ENCODE measurements around the gene NLK. TPM values are rescaled to one million over a fixed set of nuclear protein-coding genes. Genes with fewer than 3 reads are reported as not detected.

The NLK gene
- total RNA-seq, 1 experiment from 2014 or later = 40.3 TPM

DNA sequence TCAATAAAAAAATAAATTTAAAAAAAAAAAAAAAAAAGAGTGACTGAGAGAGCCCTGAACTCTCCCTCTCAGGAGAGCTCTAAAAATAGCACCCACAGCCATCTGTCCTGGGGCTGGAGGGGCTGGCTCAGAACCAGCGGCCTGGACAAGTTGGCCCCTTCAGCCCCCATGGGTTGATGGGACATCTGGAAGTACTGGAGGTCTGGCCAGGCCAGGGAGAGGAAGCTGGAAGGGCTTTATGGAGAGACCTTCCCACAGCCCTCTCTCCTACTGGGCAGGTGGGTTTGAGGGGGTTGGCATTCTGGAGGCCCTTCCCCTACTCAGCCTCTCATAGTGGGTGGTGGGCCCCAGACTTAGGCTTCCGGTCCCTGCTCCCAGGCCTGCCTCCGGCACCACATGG, 182.8 kb downstream of the NLK start (continued):
- TF ChIP-seq, protein P1, sequence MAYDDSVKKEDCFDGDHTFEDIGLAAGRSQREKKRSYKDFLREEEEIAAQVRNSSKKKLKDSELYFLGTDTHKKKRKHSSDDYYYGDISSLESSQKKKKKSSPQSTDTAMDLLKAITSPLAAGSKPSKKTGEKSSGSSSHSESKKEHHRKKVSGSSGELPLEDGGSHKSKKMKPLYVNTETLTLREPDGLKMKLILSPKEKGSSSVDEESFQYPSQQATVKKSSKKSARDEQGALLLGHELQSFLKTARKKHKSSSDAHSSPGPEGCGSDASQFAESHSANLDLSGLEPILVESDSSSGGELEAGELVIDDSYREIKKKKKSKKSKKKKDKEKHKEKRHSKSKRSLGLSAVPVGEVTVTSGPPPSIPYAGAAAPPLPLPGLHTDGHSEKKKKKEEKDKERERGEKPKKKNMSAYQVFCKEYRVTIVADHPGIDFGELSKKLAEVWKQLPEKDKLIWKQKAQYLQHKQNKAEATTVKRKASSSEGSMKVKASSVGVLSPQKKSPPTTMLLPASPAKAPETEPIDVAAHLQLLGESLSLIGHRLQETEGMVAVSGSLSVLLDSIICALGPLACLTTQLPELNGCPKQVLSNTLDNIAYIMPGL (CRISPR knock-in tag; IDR thresholded peaks at IDR 0.05) = no peak

DNA sequence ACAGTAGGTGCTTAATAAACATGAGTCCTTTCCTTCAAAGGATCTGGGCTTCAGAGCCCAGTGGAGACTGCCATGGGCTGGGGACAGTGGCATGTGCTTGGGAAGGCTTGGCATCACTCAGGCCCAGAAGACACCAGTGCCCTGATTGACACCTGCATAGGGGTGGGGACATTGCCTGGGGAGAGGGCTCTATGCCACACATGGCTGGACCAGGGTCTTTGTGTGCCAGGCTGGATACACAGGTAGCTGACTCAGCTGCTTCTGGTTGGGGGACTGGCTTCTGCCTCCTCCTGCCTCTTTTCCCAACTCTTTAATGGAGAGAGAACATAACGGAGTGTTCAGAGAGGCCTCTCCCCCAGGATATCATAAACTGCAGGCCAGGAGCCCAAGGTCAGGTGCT, 183.4 kb downstream of the NLK start:
- ChIA-PET POLR2A (interaction anchor here (0.5 kb wide), 1 partner anchor 139 kb away, joined by 3 read pairs; no protein-coding TSS in a partner anchor), CTCF (no interaction called here)
- peaks cover 11% of the 10 kb centered on the region; the same call in 1 of the 2 replicates for H3K9me3 Mint-ChIP-seq
- ATAC-seq (no peak), DNase-seq (ENCODE audit: low spot score) (no peak)
- peaks cover 4% of the 10 kb centered on the region; the same call in 1 of the 2 replicates for H3K27me3 Mint-ChIP-seq (ENCODE audit: low read depth)
- H3K36me3 Mint-ChIP-seq = peaks cover 16% of the 10 kb centered on the region
- no peak overlapping the region; the same call in 1 of the 2 replicates for H3K4me3 Mint-ChIP-seq
- H3K4me1 Mint-ChIP-seq = peaks cover 19% of the 10 kb centered on the region
- TF ChIP-seq ZNF416 (CRISPR knock-in tag; IDR thresholded peaks at IDR 0.05) (no peak), ELF4 (CRISPR knock-in tag; IDR thresholded peaks at IDR 0.05; ENCODE audit: low read depth) (no peak), JAZF1 (CRISPR knock-in tag; IDR thresholded peaks at IDR 0.05) (no peak)
- H3K27ac Mint-ChIP-seq = no peak overlapping the region

DNA sequence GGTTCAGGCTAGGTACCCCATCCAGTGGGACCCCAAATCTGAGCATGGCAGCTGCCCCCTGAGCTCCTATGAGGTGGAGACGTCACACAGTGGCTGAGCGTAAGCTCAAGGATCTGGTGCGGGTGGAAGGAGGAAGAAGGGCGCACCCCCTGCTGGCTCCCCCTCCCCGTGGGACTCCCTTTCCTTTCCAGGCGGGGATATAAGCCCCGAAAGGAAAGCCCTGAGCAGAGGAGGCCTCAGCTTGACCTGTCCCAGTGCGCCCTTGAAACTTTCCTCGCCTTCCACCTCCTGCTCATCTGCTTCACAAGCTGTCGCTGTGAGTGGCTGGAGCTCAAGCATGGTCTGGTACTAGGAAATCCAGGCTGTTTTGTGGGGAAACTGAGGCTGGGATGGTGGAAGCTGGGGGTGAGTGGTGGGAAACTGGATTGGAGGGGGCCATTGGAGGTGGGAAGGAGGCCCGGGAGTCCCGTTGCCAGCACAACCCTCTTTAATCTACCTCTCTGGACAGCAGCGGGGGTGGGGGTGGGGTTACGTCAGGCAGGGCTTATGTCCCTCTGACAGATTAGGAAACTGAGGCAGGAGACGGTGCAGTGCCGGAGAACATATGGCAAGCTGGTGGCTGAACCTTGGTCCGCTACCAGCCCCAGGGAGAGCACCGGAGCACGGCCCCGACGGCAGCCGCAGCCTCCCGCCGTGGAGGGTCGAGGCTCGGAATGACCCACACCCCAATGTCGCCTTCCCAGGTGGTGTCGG, 184.3 kb downstream of the NLK start:
- H3K36me3 Mint-ChIP-seq = peaks cover 14% of the 10 kb centered on the region
- peaks cover 21% of the 10 kb centered on the region for H3K4me1 Mint-ChIP-seq
- peaks cover 8% of the 10 kb centered on the region; the same call in 1 of the 2 replicates for H3K9me3 Mint-ChIP-seq
- peak overlapping the region; percentile 97 for H3K4me3 Mint-ChIP-seq
- ATAC-seq = no peak
- ChIA-PET POLR2A (interaction anchor here (0.5 kb wide), 1 partner anchor 140 kb away, joined by 3 read pairs; no protein-coding TSS in a partner anchor), CTCF (interaction anchor here (1.6 to 5.9 kb wide), 4 partner anchors 10 to 421 kb away, joined by 3 to 45 read pairs (median 8); no protein-coding TSS in a partner anchor)
- H3K27me3 Mint-ChIP-seq (ENCODE audit: low read depth) = peaks cover 4% of the 10 kb centered on the region; the same call in 1 of the 2 replicates
- no peak overlapping the region for H3K27ac Mint-ChIP-seq
- no peak for DNase-seq (ENCODE audit: low spot score)
- TF ChIP-seq NR1H2 (CRISPR knock-in tag; IDR thresholded peaks at IDR 0.05) (no peak), NFYB (CRISPR knock-in tag; conservative IDR thresholded peaks at IDR 0.05; ENCODE audit: low read depth) (no peak), TP53 (CRISPR knock-in tag; IDR thresholded peaks at IDR 0.05) (peak; percentile 10; the same call in 1 of the 2 replicates), PRRX2 (CRISPR knock-in tag; IDR thresholded peaks at IDR 0.05) (no peak), SMAD3 (CRISPR knock-in tag; IDR thresholded peaks at IDR 0.05; ENCODE audit: borderline replicate concordance) (no peak)
- TF ChIP-seq, protein P2, sequence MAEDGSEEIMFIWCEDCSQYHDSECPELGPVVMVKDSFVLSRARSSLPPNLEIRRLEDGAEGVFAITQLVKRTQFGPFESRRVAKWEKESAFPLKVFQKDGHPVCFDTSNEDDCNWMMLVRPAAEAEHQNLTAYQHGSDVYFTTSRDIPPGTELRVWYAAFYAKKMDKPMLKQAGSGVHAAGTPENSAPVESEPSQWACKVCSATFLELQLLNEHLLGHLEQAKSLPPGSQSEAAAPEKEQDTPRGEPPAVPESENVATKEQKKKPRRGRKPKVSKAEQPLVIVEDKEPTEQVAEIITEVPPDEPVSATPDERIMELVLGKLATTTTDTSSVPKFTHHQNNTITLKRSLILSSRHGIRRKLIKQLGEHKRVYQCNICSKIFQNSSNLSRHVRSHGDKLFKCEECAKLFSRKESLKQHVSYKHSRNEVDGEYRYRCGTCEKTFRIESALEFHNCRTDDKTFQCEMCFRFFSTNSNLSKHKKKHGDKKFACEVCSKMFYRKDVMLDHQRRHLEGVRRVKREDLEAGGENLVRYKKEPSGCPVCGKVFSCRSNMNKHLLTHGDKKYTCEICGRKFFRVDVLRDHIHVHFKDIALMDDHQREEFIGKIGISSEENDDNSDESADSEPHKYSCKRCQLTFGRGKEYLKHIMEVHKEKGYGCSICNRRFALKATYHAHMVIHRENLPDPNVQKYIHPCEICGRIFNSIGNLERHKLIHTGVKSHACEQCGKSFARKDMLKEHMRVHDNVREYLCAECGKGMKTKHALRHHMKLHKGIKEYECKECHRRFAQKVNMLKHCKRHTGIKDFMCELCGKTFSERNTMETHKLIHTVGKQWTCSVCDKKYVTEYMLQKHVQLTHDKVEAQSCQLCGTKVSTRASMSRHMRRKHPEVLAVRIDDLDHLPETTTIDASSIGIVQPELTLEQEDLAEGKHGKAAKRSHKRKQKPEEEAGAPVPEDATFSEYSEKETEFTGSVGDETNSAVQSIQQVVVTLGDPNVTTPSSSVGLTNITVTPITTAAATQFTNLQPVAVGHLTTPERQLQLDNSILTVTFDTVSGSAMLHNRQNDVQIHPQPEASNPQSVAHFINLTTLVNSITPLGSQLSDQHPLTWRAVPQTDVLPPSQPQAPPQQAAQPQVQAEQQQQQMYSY (CRISPR knock-in tag; IDR thresholded peaks at IDR 0.05) = 0 out of 2 replicates have a peak, but pooled peaks have one; percentile 29

DNA sequence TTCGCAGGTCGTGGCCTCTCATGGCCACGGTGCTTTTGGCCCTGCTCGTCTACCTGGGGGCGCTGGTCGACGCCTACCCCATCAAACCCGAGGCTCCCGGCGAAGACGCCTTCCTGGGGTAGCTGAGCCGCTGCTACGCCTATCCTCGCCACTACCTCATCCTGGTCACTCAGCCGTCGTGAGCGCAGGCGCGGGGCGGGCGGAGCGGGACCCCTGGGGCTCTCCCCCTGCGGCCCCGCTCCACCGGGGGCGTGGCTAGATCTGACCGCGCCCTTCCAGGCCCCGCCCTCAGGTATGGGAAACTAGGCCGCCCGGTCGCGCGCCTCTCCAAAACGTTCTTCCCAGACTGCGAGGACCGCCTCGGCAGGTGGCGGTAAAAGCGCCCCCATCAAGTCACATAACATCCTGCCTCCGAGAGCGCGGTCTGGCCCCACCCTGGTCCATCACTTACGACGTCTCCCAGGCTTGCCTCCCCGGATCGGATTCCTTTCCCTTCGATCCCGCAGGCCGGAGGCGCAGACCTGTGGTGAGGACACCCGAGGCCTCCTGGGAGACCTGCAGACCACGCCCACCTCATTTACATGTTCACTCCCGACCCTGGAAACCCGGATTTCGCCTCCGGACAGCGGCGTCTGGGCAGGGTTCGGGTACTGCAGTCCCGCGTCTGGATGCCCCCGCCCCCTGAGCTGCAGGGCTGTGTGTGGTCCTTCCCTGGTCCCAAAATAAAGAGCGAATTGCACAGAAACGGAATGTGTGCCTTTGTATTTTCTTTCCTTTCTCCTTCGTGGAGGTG, 185.0 kb downstream of the NLK start:
- Mint-ChIP-seq H3K9me3 (peaks cover 2% of the 10 kb centered on the region; the same call in 1 of the 2 replicates), H3K27me3 (ENCODE audit: low read depth) (peaks cover 4% of the 10 kb centered on the region; the same call in 1 of the 2 replicates), H3K4me3 (peak overlapping the region; percentile 97), H3K4me1 (peaks cover 21% of the 10 kb centered on the region), H3K27ac (peak overlapping the region; percentile 98), H3K36me3 (peaks cover 8% of the 10 kb centered on the region)
- POLR2A ChIA-PET = no interaction called here
- DNase-seq (ENCODE audit: low spot score) (peak; percentile 98), ATAC-seq (peak; percentile 92)
- CTCF ChIA-PET = interaction anchor here (0.6 to 5.9 kb wide), 10 partner anchors 9 to 422 kb away, joined by 3 to 45 read pairs (median 5); no protein-coding TSS in a partner anchor
- TF ChIP-seq SMAD3 (CRISPR knock-in tag; IDR thresholded peaks at IDR 0.05; ENCODE audit: borderline replicate concordance) = peak; percentile 47; the same call in 1 of the 2 replicates
- TF ChIP-seq, protein P3, sequence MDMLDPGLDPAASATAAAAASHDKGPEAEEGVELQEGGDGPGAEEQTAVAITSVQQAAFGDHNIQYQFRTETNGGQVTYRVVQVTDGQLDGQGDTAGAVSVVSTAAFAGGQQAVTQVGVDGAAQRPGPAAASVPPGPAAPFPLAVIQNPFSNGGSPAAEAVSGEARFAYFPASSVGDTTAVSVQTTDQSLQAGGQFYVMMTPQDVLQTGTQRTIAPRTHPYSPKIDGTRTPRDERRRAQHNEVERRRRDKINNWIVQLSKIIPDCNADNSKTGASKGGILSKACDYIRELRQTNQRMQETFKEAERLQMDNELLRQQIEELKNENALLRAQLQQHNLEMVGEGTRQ (CRISPR knock-in tag; IDR thresholded peaks at IDR 0.05) = peak; percentile 28; the same call in 1 of the 2 replicates
- TF ChIP-seq, protein P4, sequence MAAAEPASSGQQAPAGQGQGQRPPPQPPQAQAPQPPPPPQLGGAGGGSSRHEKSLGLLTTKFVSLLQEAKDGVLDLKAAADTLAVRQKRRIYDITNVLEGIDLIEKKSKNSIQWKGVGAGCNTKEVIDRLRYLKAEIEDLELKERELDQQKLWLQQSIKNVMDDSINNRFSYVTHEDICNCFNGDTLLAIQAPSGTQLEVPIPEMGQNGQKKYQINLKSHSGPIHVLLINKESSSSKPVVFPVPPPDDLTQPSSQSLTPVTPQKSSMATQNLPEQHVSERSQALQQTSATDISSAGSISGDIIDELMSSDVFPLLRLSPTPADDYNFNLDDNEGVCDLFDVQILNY (CRISPR knock-in tag; IDR thresholded peaks at IDR 0.05) = peak; percentile 79
- TF ChIP-seq, protein P5, sequence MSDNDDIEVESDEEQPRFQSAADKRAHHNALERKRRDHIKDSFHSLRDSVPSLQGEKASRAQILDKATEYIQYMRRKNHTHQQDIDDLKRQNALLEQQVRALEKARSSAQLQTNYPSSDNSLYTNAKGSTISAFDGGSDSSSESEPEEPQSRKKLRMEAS (CRISPR knock-in tag; IDR thresholded peaks at IDR 0.05) = peak; percentile 90
- TF ChIP-seq EMX1 (CRISPR knock-in tag; IDR thresholded peaks at IDR 0.05) = no peak
- peak; percentile 42 for TF ChIP-seq FOXK1 (CRISPR knock-in tag; IDR thresholded peaks at IDR 0.05)
- TF ChIP-seq IRF2 (CRISPR knock-in tag; IDR thresholded peaks at IDR 0.05; ENCODE audit: borderline replicate concordance, low read depth) = no peak
- TF ChIP-seq SMAD4 (CRISPR knock-in tag; IDR thresholded peaks at IDR 0.05) = no peak
